ENCODE measurements around the gene CD8B2.
"Not testable (repeated sequence)": the region's sequence is repeated elsewhere in the genome, so short reads cannot be mapped to it uniquely, and the experiment has no call there.

CD8B2 gene

GRCh38 chr2:106553321-106553720 is 66.2 kb downstream of the CD8B2 start:
- Histone ChIP-seq H3K9ac (ENCODE audit: insufficient read length, low read depth) (no peak overlapping the region), H3K9me3 (ENCODE audit: insufficient read depth, low read length) (no peaks in the 10 kb centered on the region), H3K27me3 (ENCODE audit: insufficient read depth, insufficient read length) (no peaks in the 10 kb centered on the region), H3K4me1 (ENCODE audit: insufficient read depth, insufficient read length) (no peaks in the 10 kb centered on the region), H3K36me3 (ENCODE audit: insufficient read depth, insufficient read length, low read length) (no peaks in the 10 kb centered on the region), H3K4me3 (ENCODE audit: insufficient read length, low read depth) (no peak overlapping the region)
- TF ChIP-seq ZNF274 (IDR thresholded peaks at IDR 0.05; ENCODE audit: low read depth, low read length) (no peak), SUZ12 (IDR thresholded peaks at IDR 0.05; ENCODE audit: extremely low read depth, insufficient read depth, insufficient read length) (no peak), YY1 (IDR thresholded peaks at IDR 0.05; ENCODE audit: insufficient read depth, insufficient read length) (no peak)
- no peak for DNase-seq (ENCODE audit: low read depth, low spot score)

- Histone ChIP-seq H3K9me3 (ENCODE audit: insufficient read depth, low read length) (no peaks in the 10 kb centered on the region), H3K9ac (ENCODE audit: insufficient read length, low read depth) (no peak overlapping the region), H3K4me3 (ENCODE audit: insufficient read length, low read depth) (no peak overlapping the region), H3K4me1 (ENCODE audit: insufficient read depth, insufficient read length) (no peaks in the 10 kb centered on the region), H3K36me3 (ENCODE audit: insufficient read depth, insufficient read length, low read length) (no peaks in the 10 kb centered on the region), H3K27me3 (ENCODE audit: insufficient read depth, insufficient read length) (no peaks in the 10 kb centered on the region)
- no peak for DNase-seq (ENCODE audit: low read depth, low spot score)
- TF ChIP-seq YY1 (IDR thresholded peaks at IDR 0.05; ENCODE audit: insufficient read depth, insufficient read length): no peak
- no peak for TF ChIP-seq ZNF274 (IDR thresholded peaks at IDR 0.05; ENCODE audit: low read depth, low read length)
- TF ChIP-seq SUZ12 (IDR thresholded peaks at IDR 0.05; ENCODE audit: extremely low read depth, insufficient read depth, insufficient read length): no peak
Measured at GRCh38 chr2:106554411-106554810, 67.2 kb downstream of the CD8B2 start.

GRCh38 chr2:106555053-106555452 is 67.9 kb downstream of the CD8B2 start:
- H3K9ac ChIP-seq (ENCODE audit: insufficient read length, low read depth): no peak overlapping the region
- DNase-seq (ENCODE audit: low read depth, low spot score): no peak
- H3K36me3 ChIP-seq (ENCODE audit: insufficient read depth, insufficient read length, low read length): no peaks in the 10 kb centered on the region
- H3K4me3 ChIP-seq (ENCODE audit: insufficient read length, low read depth): no peak overlapping the region
- no peaks in the 10 kb centered on the region for H3K27me3 ChIP-seq (ENCODE audit: insufficient read depth, insufficient read length)
- TF ChIP-seq ZNF274 (IDR thresholded peaks at IDR 0.05; ENCODE audit: low read depth, low read length): no peak
- TF ChIP-seq YY1 (IDR thresholded peaks at IDR 0.05; ENCODE audit: insufficient read depth, insufficient read length): no peak
- no peak for TF ChIP-seq SUZ12 (IDR thresholded peaks at IDR 0.05; ENCODE audit: extremely low read depth, insufficient read depth, insufficient read length)
- no peaks in the 10 kb centered on the region for H3K4me1 ChIP-seq (ENCODE audit: insufficient read depth, insufficient read length)
- H3K9me3 ChIP-seq (ENCODE audit: insufficient read depth, low read length): no peaks in the 10 kb centered on the region

DNA sequence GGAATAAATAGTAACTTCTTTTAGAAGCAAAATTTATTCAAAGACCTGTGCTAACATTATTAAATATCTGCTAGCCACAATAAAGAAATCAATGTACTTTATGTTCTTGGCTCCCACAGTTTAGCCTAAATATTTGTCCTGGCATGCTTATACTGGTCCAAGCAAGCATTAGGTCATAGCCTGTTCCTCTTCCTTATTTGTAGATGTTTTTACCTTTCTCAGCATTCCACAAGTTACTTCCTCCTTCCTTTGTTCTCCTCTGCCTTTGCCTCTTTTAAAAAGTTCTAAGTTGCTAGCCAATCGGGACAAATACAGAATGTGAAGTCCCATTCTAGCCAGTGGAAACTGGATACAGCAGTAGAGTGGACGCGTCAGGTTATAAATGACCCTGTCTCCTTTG is 72.6 kb downstream of the CD8B2 start:
- not testable (repeated sequence) for H3K4me3 ChIP-seq (ENCODE audit: insufficient read length, low read depth); H3K9ac ChIP-seq (ENCODE audit: insufficient read length, low read depth); H3K36me3 ChIP-seq (ENCODE audit: insufficient read depth, insufficient read length, low read length); H3K9me3 ChIP-seq (ENCODE audit: insufficient read depth, low read length); DNase-seq (ENCODE audit: low read depth, low spot score); H3K27me3 ChIP-seq (ENCODE audit: insufficient read depth, insufficient read length); H3K4me1 ChIP-seq (ENCODE audit: insufficient read depth, insufficient read length)

- H3K9me3 ChIP-seq (ENCODE audit: insufficient read depth, low read length): no peaks in the 10 kb centered on the region
- no peaks in the 10 kb centered on the region for H3K36me3 ChIP-seq (ENCODE audit: insufficient read depth, insufficient read length, low read length)
- no peak for DNase-seq (ENCODE audit: low read depth, low spot score)
- H3K27me3 ChIP-seq (ENCODE audit: insufficient read depth, insufficient read length): no peaks in the 10 kb centered on the region
- no peak overlapping the region for H3K4me3 ChIP-seq (ENCODE audit: insufficient read length, low read depth)
- H3K4me1 ChIP-seq (ENCODE audit: insufficient read depth, insufficient read length): no peaks in the 10 kb centered on the region
- H3K9ac ChIP-seq (ENCODE audit: insufficient read length, low read depth): no peak overlapping the region
- TF ChIP-seq SUZ12 (IDR thresholded peaks at IDR 0.05; ENCODE audit: extremely low read depth, insufficient read depth, insufficient read length): no peak
- no peak for TF ChIP-seq YY1 (IDR thresholded peaks at IDR 0.05; ENCODE audit: insufficient read depth, insufficient read length)
- TF ChIP-seq ZNF274 (IDR thresholded peaks at IDR 0.05; ENCODE audit: low read depth, low read length): no peak
Measured at GRCh38 chr2:106560773-106561172, 73.6 kb downstream of the CD8B2 start.

GRCh38 chr2:106561356-106561755 is 74.2 kb downstream of the CD8B2 start:
- DNase-seq (ENCODE audit: low read depth, low spot score): no peak
- H3K36me3 ChIP-seq (ENCODE audit: insufficient read depth, insufficient read length, low read length): no peaks in the 10 kb centered on the region
- no peaks in the 10 kb centered on the region for H3K9me3 ChIP-seq (ENCODE audit: insufficient read depth, low read length)
- no peak overlapping the region for H3K9ac ChIP-seq (ENCODE audit: insufficient read length, low read depth)
- H3K4me1 ChIP-seq (ENCODE audit: insufficient read depth, insufficient read length): no peaks in the 10 kb centered on the region
- TF ChIP-seq YY1 (IDR thresholded peaks at IDR 0.05; ENCODE audit: insufficient read depth, insufficient read length) (no peak), SUZ12 (IDR thresholded peaks at IDR 0.05; ENCODE audit: extremely low read depth, insufficient read depth, insufficient read length) (no peak), ZNF274 (IDR thresholded peaks at IDR 0.05; ENCODE audit: low read depth, low read length) (no peak)
- no peak overlapping the region for H3K4me3 ChIP-seq (ENCODE audit: insufficient read length, low read depth)
- no peaks in the 10 kb centered on the region for H3K27me3 ChIP-seq (ENCODE audit: insufficient read depth, insufficient read length)

DNA sequence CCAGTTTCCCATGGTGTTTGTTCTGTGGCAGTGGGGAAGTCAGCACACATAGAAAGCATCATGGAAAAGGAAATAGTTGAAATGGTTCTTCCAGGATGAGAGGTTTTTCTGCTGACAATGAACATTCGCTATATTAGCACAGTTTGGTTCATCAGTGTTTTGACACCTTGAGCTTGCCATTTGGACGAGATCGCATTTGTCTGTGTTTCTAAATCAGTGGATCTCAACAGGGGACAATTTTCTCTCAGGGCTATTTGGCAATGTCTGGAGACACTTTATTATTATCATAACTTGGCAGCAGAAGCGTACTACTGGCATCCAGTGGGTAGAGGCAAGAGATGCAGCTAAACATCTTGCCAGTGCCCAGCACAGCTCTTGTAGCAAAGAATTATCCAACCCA is 74.6 kb downstream of the CD8B2 start:
- Histone ChIP-seq H3K4me3 (ENCODE audit: insufficient read length, low read depth) (no peak overlapping the region), H3K9me3 (ENCODE audit: insufficient read depth, low read length) (no peaks in the 10 kb centered on the region), H3K4me1 (ENCODE audit: insufficient read depth, insufficient read length) (no peaks in the 10 kb centered on the region), H3K27me3 (ENCODE audit: insufficient read depth, insufficient read length) (no peaks in the 10 kb centered on the region), H3K36me3 (ENCODE audit: insufficient read depth, insufficient read length, low read length) (no peaks in the 10 kb centered on the region), H3K9ac (ENCODE audit: insufficient read length, low read depth) (no peak overlapping the region)
- no peak for DNase-seq (ENCODE audit: low read depth, low spot score)
- TF ChIP-seq YY1 (IDR thresholded peaks at IDR 0.05; ENCODE audit: insufficient read depth, insufficient read length): no peak
- no peak for TF ChIP-seq SUZ12 (IDR thresholded peaks at IDR 0.05; ENCODE audit: extremely low read depth, insufficient read depth, insufficient read length)
- no peak for TF ChIP-seq ZNF274 (IDR thresholded peaks at IDR 0.05; ENCODE audit: low read depth, low read length)
